Caki2 (cell line): ENCODE results near the gene CHGA. TPM values are rescaled to one million over a fixed set of nuclear protein-coding genes. Genes with fewer than 3 reads are reported as not detected.

Source experiments
- DNase-seq: peaks from one replicate; pipeline ENCODE4 v3.0.0-alpha.2; 2015; ENCODE audit warnings: low read depth
- in situ Hi-C: cut with HindIII; loops from 2 replicates; pipeline ENCODE4 v1.10.0; 2016; ENCODE audit warnings: low sequenced_read_pairs, low pct_unique_long_range_greater_than_20kb, mixed read lengths
- total RNA-seq: library from RNA; depleted of rRNA; stranded (reverse); fragments of >200 nt; shearing (Covaris generic); gene quantifications from 2 replicates; pipeline ENCODE4 v1.2.3, GENCODE V29; 2014; ENCODE audit warnings: low replicate concordance

The CHGA gene
- total RNA-seq, 1 experiment from 2014 or later: 123 TPM

- in situ Hi-C loops: no loop called here
- DNase-seq: no peak
These were observed 4.0 kb downstream of the CHGA start for GRCh38 chr14:92926931-92927330.

- in situ Hi-C loops: no loop called here
- DNase-seq: no peak
These were observed 4.7 kb downstream of the CHGA start for GRCh38 chr14:92927349-92928257.

- no peak for DNase-seq
- in situ Hi-C loops: no loop called here
These were observed 5.3 kb downstream of the CHGA start for GRCh38 chr14:92928258-92928629.

GRCh38 chr14:92928961-92929688, 6.2 kb downstream of the CHGA start:
- in situ Hi-C loops: no loop called here

GRCh38 chr14:92929689-92930608, 7.0 kb downstream of the CHGA start:
- DNase-seq: no peak
- in situ Hi-C loops: no loop called here

More at GRCh38 chr14:92928961-92929688, 6.2 kb downstream of the CHGA start:
- DNase-seq: no peak

- DNase-seq: no peak
- in situ Hi-C loops: no loop called here
These were observed 8.0 kb downstream of the CHGA start for GRCh38 chr14:92930737-92931602.

- DNase-seq: no peak
- in situ Hi-C loops: no loop called here
These were observed 8.9 kb downstream of the CHGA start for GRCh38 chr14:92931681-92932447.

- in situ Hi-C loops: no loop called here
- no peak for DNase-seq
These were observed 9.8 kb downstream of the CHGA start for GRCh38 chr14:92932448-92933395.

- in situ Hi-C loops: no loop called here
- DNase-seq: no peak
These were observed 10.5 kb downstream of the CHGA start for GRCh38 chr14:92933481-92933880.

GRCh38 chr14:92934196-92935085, 11.5 kb downstream of the CHGA start:
- no peak for DNase-seq
- in situ Hi-C loops: no loop called here

- in situ Hi-C loops: no loop called here
- DNase-seq: no peak
These were observed 12.5 kb downstream of the CHGA start for GRCh38 chr14:92935446-92935845.

- in situ Hi-C loops: no loop called here
- DNase-seq: no peak
These were observed 13.1 kb downstream of the CHGA start for GRCh38 chr14:92936085-92936484.

GRCh38 chr14:92937051-92937937, 14.3 kb downstream of the CHGA start:
- DNase-seq: peak; percentile 28

GRCh38 chr14:92938235-92938875, 15.4 kb downstream of the CHGA start:
- no peak for DNase-seq
- in situ Hi-C loops: no loop called here

More at GRCh38 chr14:92937051-92937937, 14.3 kb downstream of the CHGA start:
- in situ Hi-C loops: no loop called here
